C4-2B (cell line): Measurements from ENCODE around the gene ELMO1.

ENCODE experiments used
- H3K27ac ChIP-seq: fragments of 450-650 bp; 2 replicates; pipeline ENCODE4 v1.5.1; 2017
- ZFX ChIP-seq: fragments of 450-650 bp; IDR thresholded peaks from 2 replicates; pipeline ENCODE4 v1.6.1; 2017
- TF ChIP-seq, protein P1 (sequence below): fragments of 450-650 bp; conservative IDR thresholded peaks from 2 replicates; pipeline ENCODE4 v1.5.1; 2017; ENCODE audit warnings: mild to moderate bottlenecking

The ELMO1 gene

DNA sequence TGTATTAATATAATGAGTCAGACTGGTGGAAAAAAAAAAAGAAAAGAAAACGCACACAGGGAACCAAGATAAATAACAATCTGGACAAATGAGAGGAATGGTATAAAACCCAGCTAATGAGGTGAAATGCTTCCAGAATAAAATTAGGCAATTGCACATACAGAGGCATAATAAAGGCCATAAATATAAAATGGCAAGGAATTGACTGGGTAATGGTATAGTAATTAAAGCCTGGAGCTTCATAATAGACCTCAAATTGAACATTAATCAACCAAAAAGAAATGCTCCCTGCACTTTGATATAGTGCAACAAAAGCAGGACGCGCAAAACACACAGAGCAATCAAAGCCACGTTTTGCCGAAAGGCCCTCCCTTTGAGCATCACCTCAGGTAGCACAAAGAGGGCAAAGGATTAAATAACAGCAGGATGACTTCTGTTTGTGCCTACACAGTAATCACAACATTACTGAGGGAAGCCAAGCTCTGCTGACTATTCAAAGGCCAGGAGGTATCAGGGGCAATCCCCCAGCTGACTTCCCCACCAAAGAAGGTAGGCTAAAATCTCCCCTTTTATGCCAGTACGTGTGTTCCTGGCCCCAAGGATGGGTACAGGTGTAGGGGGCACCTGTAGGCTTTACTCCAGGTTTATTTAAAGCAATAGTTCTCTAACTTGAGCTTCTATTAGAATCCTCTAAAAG is 343.7 kb downstream of the ELMO1 start:
- H3K27ac ChIP-seq = no peak overlapping the region
- TF ChIP-seq, protein P1, sequence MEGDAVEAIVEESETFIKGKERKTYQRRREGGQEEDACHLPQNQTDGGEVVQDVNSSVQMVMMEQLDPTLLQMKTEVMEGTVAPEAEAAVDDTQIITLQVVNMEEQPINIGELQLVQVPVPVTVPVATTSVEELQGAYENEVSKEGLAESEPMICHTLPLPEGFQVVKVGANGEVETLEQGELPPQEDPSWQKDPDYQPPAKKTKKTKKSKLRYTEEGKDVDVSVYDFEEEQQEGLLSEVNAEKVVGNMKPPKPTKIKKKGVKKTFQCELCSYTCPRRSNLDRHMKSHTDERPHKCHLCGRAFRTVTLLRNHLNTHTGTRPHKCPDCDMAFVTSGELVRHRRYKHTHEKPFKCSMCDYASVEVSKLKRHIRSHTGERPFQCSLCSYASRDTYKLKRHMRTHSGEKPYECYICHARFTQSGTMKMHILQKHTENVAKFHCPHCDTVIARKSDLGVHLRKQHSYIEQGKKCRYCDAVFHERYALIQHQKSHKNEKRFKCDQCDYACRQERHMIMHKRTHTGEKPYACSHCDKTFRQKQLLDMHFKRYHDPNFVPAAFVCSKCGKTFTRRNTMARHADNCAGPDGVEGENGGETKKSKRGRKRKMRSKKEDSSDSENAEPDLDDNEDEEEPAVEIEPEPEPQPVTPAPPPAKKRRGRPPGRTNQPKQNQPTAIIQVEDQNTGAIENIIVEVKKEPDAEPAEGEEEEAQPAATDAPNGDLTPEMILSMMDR = no peak
- TF ChIP-seq ZFX = no peak

DNA sequence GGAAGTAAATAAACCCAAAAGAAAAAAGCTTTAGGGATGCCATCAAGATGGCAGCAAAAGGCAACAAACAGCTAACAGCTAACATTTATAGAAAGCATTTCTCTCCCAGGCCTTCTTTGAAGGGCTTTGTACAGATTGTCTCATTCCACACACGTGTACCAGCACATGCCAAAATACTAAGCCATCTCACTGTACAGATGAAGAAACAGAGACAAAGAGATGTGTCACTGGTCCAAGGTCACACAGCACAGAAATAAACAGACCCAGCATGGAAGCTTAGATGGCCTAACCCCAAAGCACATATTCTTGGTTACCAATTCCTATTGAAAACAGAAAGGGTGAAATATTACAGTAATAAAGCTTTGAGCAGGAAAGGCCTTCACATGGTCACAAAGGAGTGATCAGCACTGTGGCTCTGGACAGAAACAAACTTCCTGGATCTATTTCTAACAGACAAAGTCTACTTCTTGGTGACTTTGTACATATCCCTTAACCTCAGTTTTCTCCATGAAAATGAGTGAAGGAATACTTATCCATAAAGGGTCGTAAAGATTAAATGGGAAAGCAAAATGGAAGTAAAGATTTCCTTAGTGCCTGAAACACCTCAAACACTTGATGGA is 346.0 kb downstream of the ELMO1 start:
- TF ChIP-seq ZFX = no peak
- TF ChIP-seq, protein P1 = no peak
- no peak overlapping the region for H3K27ac ChIP-seq

- no peak for TF ChIP-seq ZFX
- TF ChIP-seq, protein P1 = no peak
- no peak overlapping the region for H3K27ac ChIP-seq
Measured at GRCh38 chr7:37100735-37101331, 347.8 kb downstream of the ELMO1 start.

DNA sequence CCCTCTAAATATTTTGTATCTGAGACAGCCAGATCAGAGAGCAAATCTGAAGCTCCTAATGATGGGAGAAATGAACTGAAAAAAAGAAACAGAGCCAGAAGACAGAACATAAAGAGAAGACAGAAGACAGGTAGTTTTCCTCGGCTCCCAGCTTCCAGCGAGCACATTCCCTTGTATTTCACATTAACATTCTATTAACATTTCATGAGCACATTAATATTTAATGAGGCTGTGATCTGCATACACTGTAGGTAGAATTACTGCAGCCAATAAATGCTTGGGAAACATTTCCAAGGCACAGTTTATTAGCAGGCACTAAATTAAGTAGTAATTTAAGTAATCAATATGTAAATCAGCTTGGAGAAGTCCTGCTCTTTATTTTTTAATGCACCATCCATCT is 349.9 kb downstream of the ELMO1 start:
- no peak for TF ChIP-seq ZFX
- TF ChIP-seq, protein P1 = no peak
- no peak overlapping the region for H3K27ac ChIP-seq

- no peak for TF ChIP-seq ZFX
- TF ChIP-seq, protein P1 = no peak
- no peak overlapping the region for H3K27ac ChIP-seq
Measured at GRCh38 chr7:37097983-37098382, 350.7 kb downstream of the ELMO1 start.

GRCh38 chr7:37097276-37097675 is 351.4 kb downstream of the ELMO1 start:
- TF ChIP-seq, protein P1 = peak; percentile 65
- no peak for TF ChIP-seq ZFX
- H3K27ac ChIP-seq = no peak overlapping the region

DNA sequence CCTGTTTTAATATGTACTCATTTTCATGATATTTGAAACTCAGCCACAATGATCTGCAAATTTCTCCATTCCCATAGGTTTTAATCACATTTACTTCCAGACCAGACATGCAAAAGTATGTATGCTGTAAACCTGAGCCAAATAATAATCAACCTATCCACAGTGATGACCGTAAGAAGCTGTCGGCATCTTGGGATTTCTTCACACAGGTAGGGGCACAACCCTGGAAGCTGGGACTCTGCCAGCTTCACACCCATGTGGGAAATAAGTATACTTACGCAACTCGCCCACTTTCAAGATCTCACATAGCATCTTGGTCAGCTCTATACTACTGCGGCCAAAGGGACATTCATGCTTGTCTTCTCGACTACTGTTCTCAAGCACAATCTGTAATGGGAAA is 352.3 kb downstream of the ELMO1 start:
- no peak for TF ChIP-seq ZFX
- TF ChIP-seq, protein P1 = no peak
- H3K27ac ChIP-seq = no peak overlapping the region
